ENCODE results near the gene NIPAL3.

The NIPAL3 gene

DNA sequence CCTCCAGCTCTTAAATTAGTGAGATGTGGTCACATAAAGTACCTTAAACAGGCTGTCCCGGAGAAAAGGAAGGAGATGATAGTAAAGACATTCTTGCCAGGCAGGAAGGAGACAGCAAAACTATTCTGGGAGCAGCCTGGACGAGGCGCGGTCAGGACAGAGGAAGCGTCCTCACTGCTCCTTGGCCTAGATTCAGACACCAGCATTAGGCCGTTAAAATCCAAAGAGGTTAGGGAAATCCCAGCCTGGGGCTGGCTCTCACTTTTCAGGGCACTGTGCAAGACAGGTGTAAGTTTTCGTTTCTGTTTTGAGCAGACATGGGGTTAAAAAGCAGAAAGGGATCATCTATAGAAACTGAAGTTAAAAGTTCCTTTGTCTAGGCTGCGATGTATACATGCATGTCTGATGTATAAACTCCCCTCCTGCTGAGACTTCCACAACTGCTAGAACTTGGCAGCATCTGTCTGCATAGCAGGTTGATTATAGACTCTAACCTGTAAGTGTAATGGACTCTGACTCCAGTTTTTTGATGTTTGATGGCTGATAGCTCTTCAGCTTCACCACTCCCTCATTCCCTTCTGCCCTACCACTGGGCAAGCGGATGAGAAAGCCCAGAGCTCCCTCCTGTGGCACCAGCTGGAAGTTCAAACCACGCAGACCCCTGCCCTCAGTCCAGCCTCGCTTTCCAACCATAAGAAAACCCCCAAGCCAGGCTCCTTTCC is 23.6 kb upstream of the NIPAL3 start:
- DNase-seq, result peak; percentile 76

DNA sequence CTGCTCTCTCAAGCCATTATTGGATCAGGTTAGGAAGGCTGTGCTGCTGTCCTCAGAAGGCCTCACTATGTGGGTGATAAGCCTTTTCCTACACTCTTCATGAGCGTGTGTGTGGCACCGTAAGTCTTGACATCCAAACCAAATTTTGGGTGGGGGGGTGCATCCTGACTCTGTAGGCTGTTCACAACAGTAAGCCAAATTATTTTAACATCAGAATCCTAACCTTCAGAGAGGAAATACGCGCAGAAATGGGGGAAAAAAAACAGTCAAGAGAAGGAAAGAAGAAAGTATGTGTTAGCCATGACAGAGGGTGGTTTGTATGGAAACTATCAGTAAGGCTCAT is 23.0 kb upstream of the NIPAL3 start:
- DNase-seq, result no peak

DNA sequence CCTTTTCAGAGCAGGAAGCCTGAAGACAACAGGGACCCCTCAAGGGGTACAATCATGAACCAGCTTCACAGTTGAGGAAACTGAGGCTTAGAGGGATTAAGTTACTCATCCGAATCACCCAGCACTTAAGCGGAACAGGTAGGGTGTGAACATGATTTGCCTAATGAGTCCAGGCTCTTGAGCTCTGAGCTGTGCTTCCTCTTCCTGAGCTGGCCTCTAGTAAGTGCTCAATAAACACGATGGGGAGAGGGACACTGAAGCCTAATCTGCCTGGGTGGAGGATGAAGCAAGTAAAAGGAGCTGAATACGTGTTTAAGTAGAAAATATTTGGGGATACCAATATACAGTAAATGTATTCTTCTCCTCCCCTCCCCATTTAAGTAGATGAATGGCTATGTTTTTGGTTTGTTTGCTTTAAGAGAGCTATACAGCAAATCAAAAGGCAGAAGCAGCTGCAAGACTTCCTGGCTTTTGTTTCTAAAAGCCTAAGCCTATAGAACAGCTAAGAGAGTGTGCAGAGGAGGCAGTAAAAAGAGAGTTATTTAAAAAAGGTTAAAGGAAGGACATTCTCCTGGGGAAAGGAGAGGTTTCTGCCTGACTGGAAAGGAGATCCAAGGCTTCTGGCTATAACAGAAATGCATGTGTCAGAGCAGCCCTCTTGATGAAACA is 22.5 kb upstream of the NIPAL3 start:
- DNase-seq, result peak; percentile 79

- peak; percentile 26 for DNase-seq
These were observed 21.7 kb upstream of the NIPAL3 start for GRCh38 chr1:24393892-24394291.

GRCh38 chr1:24400065-24400464 is 15.5 kb upstream of the NIPAL3 start:
- DNase-seq, result no peak

- DNase-seq, result no peak
These were observed 11.8 kb upstream of the NIPAL3 start for GRCh38 chr1:24403806-24404205.

- DNase-seq, result no peak
These were observed 8.8 kb upstream of the NIPAL3 start for GRCh38 chr1:24406788-24407187.

DNA sequence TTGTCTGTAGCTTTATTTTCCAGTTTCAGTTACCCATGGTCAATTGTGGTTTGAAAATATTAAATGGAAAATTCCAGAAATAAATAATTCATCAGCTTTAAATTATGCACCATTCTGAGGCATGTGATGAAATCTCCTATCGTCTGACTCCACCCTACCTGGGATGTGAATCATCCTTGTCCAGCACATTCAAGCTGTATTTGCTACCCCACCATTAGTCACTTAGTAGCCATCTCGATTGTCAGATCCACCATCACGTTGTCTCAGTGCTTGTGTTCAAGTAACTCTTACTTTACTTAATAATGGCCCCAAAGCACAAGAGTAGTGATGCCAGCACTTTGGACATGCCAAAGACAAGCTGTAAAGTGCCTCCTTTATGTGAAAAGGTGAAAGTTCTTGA is 6.1 kb upstream of the NIPAL3 start:
- DNase-seq, result no peak

GRCh38 chr1:24410750-24411149 is 4.9 kb upstream of the NIPAL3 start:
- DNase-seq, result no peak

- no peak for DNase-seq
These were observed 3.6 kb upstream of the NIPAL3 start for GRCh38 chr1:24411963-24412362.

- no peak for DNase-seq
These were observed 3.2 kb upstream of the NIPAL3 start for GRCh38 chr1:24412408-24412807.

DNA sequence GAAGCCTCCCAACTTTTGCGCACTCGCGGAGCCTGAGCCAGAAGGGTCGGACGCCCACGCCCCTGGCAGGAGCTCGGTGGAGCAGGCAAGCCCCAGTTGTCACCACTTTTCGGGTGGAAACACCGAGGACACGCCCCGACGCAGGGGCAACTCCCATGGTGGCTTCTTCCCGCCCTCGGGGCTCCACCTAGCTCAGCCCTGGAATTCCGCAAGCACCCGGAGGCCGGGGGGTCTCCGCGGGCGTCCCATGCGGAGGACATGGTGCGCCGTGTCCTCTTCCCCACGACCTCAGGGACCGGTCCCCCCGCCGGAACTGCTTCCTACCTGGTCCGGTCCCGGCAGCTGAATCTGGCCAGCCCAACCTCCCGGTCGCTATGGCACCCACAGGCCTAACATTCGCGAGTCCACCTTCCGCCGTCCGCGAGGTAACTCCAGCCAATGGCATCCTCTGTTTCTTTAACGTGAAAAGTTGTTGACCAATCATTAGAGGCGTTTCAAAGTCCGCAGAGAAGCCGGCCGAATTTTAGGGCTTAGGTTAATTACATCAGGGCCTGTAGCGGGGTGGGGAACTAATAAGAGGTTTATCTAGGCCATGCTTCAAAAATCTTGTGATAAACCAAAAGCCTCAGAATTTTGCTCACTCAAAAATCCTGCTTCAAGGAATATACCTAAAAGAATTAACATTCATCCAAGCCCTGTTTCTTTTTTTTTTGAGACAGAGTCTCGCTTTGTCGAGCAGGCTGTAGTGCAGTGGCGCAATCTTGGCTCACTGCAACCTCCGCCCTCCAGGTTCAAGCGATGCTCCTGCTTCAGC is 2.0 kb upstream of the NIPAL3 start, which contains the start of gene STPG1:
Gene STPG1 (minus strand): TSS at position 433 of the 814 bp plus-strand sequence. CDS start 12,394 bp downstream, outside the sequence.
- peak; percentile 86 for DNase-seq

- no peak for DNase-seq
These were observed 748 bp upstream of the NIPAL3 start for GRCh38 chr1:24414775-24415333.

DNA sequence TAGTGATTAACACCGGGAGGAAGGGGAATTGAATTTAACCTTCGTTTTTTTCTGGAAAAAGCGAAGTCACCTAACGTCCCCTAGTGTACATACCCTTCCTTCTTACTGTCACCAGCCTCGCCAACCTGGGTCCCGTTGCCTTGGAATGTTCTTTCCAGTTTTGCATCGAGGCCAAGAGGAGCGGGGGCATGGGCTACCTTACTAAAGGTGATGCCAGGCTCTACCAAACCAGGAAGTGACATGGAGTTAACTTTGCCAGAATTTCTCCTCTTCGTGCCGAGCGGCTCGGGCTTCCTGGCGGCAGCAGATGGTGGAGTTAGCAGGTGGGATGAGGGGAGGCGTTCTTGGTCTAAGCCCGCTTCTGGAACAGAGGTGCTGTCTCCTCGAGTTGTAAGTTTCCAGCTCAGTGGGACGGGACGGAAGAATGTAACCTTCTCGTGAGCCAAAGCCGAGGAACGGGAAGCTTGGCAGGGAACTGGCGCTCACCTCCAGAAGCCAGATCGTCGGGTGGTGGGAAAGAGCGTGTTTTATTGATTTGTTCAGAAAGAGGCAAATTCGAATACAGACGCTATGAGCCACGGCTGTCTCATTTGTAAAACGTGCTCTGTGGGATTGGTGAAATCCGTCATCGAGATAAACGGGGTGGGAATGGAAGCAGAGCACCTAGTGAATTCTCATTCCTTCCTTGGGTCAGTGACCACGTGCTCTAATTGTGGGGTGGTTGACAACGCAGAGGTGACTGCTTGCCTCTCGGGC is 486 bp downstream of the NIPAL3 start:
- peak; percentile 51 for DNase-seq

- DNase-seq, result peak; percentile 18
These were observed 1.2 kb downstream of the NIPAL3 start for GRCh38 chr1:24416666-24417391.

GRCh38 chr1:24417681-24418080 is 2.1 kb downstream of the NIPAL3 start:
- DNase-seq, result peak; percentile 7

DNA sequence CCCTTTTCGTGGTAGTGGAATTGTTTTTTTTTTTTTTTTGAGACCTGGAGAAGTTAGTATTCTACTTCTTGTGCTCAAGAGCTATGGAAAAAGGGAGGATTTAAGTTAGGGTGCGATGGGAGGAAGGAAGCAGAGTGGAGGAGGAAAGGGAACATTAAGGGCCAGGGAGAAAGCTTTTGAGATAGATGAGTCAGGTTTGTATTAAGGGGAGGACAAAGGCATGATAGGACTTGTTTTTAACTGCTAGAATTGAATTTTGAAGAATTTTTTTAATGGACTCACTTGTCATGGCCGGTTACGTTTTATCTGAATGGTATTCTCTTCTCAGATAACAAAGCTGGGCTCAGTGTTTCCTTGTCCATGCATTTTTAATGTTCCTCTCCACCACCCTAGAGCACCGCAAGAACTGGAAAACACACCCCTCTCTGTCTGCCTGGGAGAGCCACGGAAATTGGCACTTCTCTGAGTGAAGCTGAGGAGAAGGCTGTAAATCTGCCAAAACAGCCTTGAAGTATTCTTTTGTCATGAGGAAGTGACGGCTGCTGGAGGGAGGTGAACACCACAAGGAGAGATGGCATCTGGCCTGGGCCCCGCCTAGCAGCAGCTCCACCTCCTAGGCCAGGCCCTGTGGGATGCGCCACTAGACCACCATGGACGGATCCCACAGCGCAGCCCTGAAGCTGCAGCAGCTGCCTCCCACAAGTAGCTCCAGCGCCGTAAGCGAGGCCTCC is 3.5 kb downstream of the NIPAL3 start:
- DNase-seq, result peak; percentile 77

DNA sequence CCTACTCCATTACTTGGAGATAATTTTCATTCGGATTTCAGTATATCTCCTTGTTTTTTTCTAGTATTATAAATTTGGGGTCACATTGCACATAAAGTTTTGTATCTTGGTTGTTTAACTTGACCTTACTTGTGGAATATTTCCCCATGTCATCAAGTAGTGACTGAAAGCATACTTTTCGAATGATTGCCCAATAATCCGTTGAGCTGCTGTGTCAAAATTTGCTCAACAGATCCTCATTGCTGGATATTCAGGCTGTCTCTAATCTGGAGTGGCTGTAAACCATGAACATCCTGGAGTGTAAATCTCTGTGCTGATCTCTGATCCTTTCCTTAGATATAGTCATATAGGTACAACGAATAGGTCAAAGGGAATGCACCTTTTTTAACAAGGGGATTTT is 4.9 kb downstream of the NIPAL3 start:
- no peak for DNase-seq

DNA sequence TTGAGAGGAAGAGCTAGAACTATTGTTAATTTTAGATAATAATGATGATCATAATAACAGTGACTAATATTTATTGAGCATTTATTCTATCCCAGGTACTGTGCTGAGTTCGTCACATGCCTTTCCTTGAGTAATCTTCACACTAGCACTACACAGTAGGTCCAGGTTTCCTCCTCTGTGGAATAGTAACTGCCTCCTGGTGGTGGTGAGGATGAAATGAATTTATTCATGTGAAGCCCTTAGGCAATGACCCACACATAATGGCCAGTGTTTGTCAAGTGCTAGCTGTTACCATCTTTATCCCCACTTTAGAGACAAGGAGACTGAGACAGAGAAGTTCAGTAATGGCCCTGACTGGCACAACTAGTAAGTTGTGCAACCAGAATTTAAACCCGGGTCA is 5.9 kb downstream of the NIPAL3 start:
- no peak for DNase-seq

GRCh38 chr1:24424207-24424606 is 8.6 kb downstream of the NIPAL3 start:
- no peak for DNase-seq

- DNase-seq, result no peak
These were observed 9.4 kb downstream of the NIPAL3 start for GRCh38 chr1:24424990-24425389.
